Osteoblast (primary cell): ENCODE data around the gene SHB. TPM values are rescaled to one million over a fixed set of nuclear protein-coding genes. Genes with fewer than 3 reads are reported as not detected.

Experiments used
- DNase-seq: peaks from one replicate; pipeline ENCODE4 v3.0.0; 2011; ENCODE audit warnings: low spot score, mixed read lengths; ENCODE audit not compliant: insufficient read length; ENCODE audit errors: missing footprints
- H2AFZ ChIP-seq: 2 replicates; pipeline ENCODE4 v1.6.0; 2011; ENCODE audit warnings: mild to moderate bottlenecking, low read length
- H3K27ac ChIP-seq: 2 replicates; pipeline ENCODE4 v1.5.1; 2011; ENCODE audit warnings: mild to moderate bottlenecking, low read depth, low read length, moderate library complexity
- H3K27me3 ChIP-seq: 2 replicates; pipeline ENCODE4 v1.6.0; 2012; ENCODE audit warnings: mild to moderate bottlenecking, control low read depth, inconsistent platforms, low read length, moderate library complexity; ENCODE audit not compliant: insufficient read depth
- H3K36me3 ChIP-seq: 2 replicates; pipeline ENCODE4 v1.5.1; 2011; ENCODE audit warnings: mild to moderate bottlenecking, low read length, control low read depth, moderate library complexity; ENCODE audit not compliant: insufficient read depth
- H3K4me1 ChIP-seq: 2 replicates; pipeline ENCODE4 v1.5.1; 2011; ENCODE audit warnings: mild to moderate bottlenecking, low read length, control low read depth, moderate library complexity; ENCODE audit not compliant: insufficient read depth
- H3K4me2 ChIP-seq: 2 replicates; pipeline ENCODE4 v1.6.0; 2011; ENCODE audit warnings: mild to moderate bottlenecking, low read length; ENCODE audit not compliant: insufficient read depth
- H3K4me3 ChIP-seq: fragments of 200-600 bp; sonication (generic); 3 replicates; pipeline ENCODE4 v1.5.1; 2012; ENCODE audit warnings: mild to moderate bottlenecking, low read length, inconsistent platforms; ENCODE audit not compliant: insufficient read depth
- H3K79me2 ChIP-seq: 2 replicates; pipeline ENCODE4 v1.6.0; 2012; ENCODE audit warnings: mild to moderate bottlenecking, low read length, control low read depth, inconsistent platforms; ENCODE audit not compliant: insufficient read depth
- H3K9me3 ChIP-seq: 2 replicates; pipeline ENCODE4 v1.5.1; 2011; ENCODE audit warnings: low read depth, low read length, control low read depth
- H4K20me1 ChIP-seq: 2 replicates; pipeline ENCODE4 v1.6.0; 2012; ENCODE audit warnings: mild to moderate bottlenecking, low read length, control low read depth; ENCODE audit not compliant: insufficient read depth
- total RNA-seq: library from RNA; depleted of rRNA; stranded (reverse); fragments of >200 nt; gene quantifications from 2 replicates; pipeline ENCODE4 v1.2.3, GENCODE V29; 2012
- TF ChIP-seq, protein P1 (sequence below): IDR thresholded peaks from 2 replicates; pipeline ENCODE4 v1.5.1; 2011; ENCODE audit warnings: mild to moderate bottlenecking, low read depth, low read length, moderate library complexity; ENCODE audit errors: extremely low read depth

SHB gene
- total RNA-seq, 1 donor = 9.4 TPM

DNA sequence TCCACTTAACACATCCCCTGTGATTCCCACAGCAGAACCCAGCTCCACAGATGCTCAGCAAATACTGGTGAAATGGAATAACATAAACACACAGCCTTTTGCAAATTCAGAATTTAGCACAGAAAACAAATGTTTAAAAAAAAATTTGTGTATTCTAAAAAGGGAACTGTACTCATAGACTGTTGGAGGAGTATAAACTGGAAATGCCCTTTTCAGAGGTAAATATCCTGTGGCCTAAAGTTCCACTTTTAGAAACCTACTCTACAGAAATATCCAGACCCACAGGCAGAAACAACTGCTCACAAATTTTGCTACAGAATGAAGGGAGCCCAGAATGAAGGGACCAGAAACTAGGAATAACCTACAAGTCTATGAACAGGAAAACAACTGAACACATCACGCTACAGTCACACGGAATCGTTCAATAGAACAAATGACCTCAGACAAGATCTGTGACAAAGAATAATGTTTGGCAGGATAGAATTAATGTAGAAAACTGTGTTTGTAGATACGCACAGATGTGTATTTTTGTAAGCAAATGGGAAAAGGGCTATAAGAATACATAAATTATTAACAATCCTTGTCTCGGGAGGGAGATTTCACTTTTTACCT lies 78.5 kb downstream of the SHB start:
- DNase-seq = no peak
- H3K79me2 ChIP-seq = peaks cover 67% of the 10 kb centered on the region
- peaks cover 10% of the 10 kb centered on the region for H3K36me3 ChIP-seq
- H3K9me3 ChIP-seq = no peaks in the 10 kb centered on the region
- peaks cover 32% of the 10 kb centered on the region for H4K20me1 ChIP-seq
- H3K27ac ChIP-seq = no peak overlapping the region
- no peak overlapping the region for H3K4me3 ChIP-seq
- no peaks in the 10 kb centered on the region for H3K27me3 ChIP-seq
- no peak overlapping the region for H3K4me2 ChIP-seq
- no peak overlapping the region for H2AFZ ChIP-seq
- TF ChIP-seq, protein P1, sequence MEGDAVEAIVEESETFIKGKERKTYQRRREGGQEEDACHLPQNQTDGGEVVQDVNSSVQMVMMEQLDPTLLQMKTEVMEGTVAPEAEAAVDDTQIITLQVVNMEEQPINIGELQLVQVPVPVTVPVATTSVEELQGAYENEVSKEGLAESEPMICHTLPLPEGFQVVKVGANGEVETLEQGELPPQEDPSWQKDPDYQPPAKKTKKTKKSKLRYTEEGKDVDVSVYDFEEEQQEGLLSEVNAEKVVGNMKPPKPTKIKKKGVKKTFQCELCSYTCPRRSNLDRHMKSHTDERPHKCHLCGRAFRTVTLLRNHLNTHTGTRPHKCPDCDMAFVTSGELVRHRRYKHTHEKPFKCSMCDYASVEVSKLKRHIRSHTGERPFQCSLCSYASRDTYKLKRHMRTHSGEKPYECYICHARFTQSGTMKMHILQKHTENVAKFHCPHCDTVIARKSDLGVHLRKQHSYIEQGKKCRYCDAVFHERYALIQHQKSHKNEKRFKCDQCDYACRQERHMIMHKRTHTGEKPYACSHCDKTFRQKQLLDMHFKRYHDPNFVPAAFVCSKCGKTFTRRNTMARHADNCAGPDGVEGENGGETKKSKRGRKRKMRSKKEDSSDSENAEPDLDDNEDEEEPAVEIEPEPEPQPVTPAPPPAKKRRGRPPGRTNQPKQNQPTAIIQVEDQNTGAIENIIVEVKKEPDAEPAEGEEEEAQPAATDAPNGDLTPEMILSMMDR = no peak
- peaks cover 14% of the 10 kb centered on the region for H3K4me1 ChIP-seq

DNA sequence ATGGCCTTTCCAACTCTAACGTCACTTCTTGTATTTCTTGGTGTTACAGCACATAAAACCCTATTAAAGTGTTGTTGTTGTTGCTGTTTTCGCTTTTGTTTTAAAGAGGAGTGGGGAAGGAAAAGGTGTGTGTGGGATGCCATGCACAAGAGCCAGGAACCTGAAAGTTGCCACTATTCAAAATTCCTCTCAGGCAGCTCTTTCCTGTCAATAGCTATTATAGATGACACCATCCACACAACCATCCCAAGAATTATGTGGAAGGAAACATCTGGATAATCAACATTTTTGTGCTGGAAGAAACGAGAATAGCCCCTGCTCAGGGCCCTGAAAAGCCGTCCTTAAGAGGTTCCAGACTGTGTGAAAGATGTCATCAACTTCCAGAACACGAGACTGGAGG lies 79.3 kb downstream of the SHB start:
- no peak overlapping the region for H3K4me2 ChIP-seq
- peaks cover 10% of the 10 kb centered on the region for H3K36me3 ChIP-seq
- H3K4me3 ChIP-seq = no peak overlapping the region
- no peak for DNase-seq
- H3K79me2 ChIP-seq = peaks cover 69% of the 10 kb centered on the region
- no peak overlapping the region for H2AFZ ChIP-seq
- no peaks in the 10 kb centered on the region for H3K27me3 ChIP-seq
- peaks cover 12% of the 10 kb centered on the region for H3K4me1 ChIP-seq
- no peak overlapping the region for H3K27ac ChIP-seq
- peaks cover 32% of the 10 kb centered on the region for H4K20me1 ChIP-seq
- H3K9me3 ChIP-seq = no peaks in the 10 kb centered on the region
- TF ChIP-seq, protein P1 = no peak

DNA sequence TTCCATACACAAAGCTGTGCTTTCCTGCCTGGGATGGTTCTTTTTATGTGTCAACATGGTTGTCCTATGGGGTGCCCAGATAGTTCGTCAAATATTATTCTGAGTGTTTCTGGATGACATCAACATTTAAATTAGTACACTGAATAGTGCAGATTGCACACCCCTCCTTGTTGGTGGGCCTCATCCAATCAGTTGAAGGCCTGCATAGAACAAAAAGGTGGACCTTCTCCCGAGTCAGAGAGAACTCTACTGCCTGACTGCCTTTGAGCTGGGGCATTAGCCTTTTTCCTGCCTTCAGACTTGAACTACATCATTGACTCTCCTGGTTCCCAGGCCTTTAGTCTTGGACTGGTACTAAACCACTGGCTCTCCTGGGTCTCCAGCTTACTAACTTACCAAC lies 80.4 kb downstream of the SHB start:
- Histone ChIP-seq H3K27me3 (no peaks in the 10 kb centered on the region), H3K4me2 (no peak overlapping the region), H3K36me3 (peaks cover 10% of the 10 kb centered on the region), H3K4me3 (no peak overlapping the region), H3K27ac (no peak overlapping the region), H2AFZ (no peak overlapping the region), H4K20me1 (peaks cover 29% of the 10 kb centered on the region), H3K9me3 (no peaks in the 10 kb centered on the region), H3K4me1 (peaks cover 5% of the 10 kb centered on the region), H3K79me2 (peaks cover 65% of the 10 kb centered on the region)
- DNase-seq = no peak
- TF ChIP-seq, protein P1 = no peak

DNA sequence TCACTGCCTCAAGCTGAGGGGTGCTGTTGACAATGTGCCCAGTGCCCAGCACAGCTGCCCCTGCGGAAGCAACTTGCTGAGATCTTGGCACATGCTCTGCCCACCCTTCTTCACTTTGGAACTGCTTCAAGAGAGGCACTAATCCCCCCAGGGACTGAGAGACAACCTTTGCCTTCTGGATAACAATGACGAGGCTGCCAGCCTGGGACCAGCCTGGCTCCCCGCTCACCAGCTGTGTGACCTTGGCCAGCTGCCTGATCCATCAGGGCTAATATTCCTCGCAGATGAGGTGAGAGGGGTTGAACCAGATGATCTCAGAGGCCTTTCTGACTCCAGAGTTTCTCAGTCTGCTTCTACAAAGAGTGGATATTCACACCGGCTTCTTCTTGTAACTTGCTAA lies 81.0 kb downstream of the SHB start:
- H3K4me1 ChIP-seq = peaks cover 5% of the 10 kb centered on the region
- no peak overlapping the region for H2AFZ ChIP-seq
- peaks cover 65% of the 10 kb centered on the region for H3K79me2 ChIP-seq
- H4K20me1 ChIP-seq = peaks cover 31% of the 10 kb centered on the region
- H3K27ac ChIP-seq = no peak overlapping the region
- H3K36me3 ChIP-seq = peaks cover 10% of the 10 kb centered on the region
- no peak overlapping the region for H3K4me2 ChIP-seq
- TF ChIP-seq, protein P1 = no peak
- DNase-seq = no peak
- H3K9me3 ChIP-seq = no peaks in the 10 kb centered on the region
- no peak overlapping the region for H3K4me3 ChIP-seq
- H3K27me3 ChIP-seq = no peaks in the 10 kb centered on the region
